Endothelial cell of umbilical vein (primary cell): ENCODE data around the gene MINDY4B. TPM values are rescaled to one million over a fixed set of nuclear protein-coding genes. Genes with fewer than 3 reads are reported as not detected.

Source experiments
- BruUV-seq: library from RNA; stranded (reverse); fragments of 400-500 nt; replicated peaks from 2 replicates; lab custom pipeline; 2021; lab: Mats Ljungman, UMichigan
- CTCF ChIA-PET: fragments of 300-600, 350-600 bp; sonication (Branson Sonifier 250); formaldehyde crosslinking; loops from one replicate; lab custom pipeline; 2021; ENCODE audit warnings: antibody characterized with exemption, inconsistent platforms; lab: Charles Lee
- POLR2A ChIA-PET: fragments of 300-600, 350-600 bp; sonication (Branson Sonifier 250); formaldehyde crosslinking; loops from one replicate; lab custom pipeline; 2021; ENCODE audit warnings: antibody characterized with exemption, inconsistent platforms; lab: Charles Lee
- DNase-seq: peaks from one replicate; pipeline ENCODE4 v3.0.0-alpha.2; 2011; ENCODE audit warnings: low read depth, low spot score
- FAIRE-seq: peaks from 2 replicates; lab custom pipeline; 2011; peaks lifted over from hg19 to GRCh38; lab: Jason Lieb, UNC
- H2AFZ ChIP-seq: 2 replicates; pipeline ENCODE4 v1.6.0; 2012; ENCODE audit warnings: low read depth, low read length, control low read depth, inconsistent platforms
- H3K27ac ChIP-seq: 2 replicates; pipeline ENCODE4 v1.5.1; 2011; ENCODE audit warnings: low read depth, mild to moderate bottlenecking, control low read depth, low read length, moderate library complexity; ENCODE audit not compliant: insufficient read depth
- H3K27me3 ChIP-seq, 2 experiments: 2 replicates each; pipeline versions ENCODE4 v1.6.0 to v1.6.1; 2011; ENCODE audit warnings: low read length in 2 of 2, mixed read lengths in 1 of 2; ENCODE audit not compliant: control insufficient read depth in 2 of 2, insufficient read depth in 2 of 2
- H3K36me3 ChIP-seq, 2 experiments: 2 replicates in 1 of 2; 3 replicates in 1 of 2; pipeline ENCODE4 v1.5.1; 2011; ENCODE audit warnings: low read length in 2 of 2, mild to moderate bottlenecking in 1 of 2, moderate library complexity in 1 of 2; ENCODE audit not compliant: control insufficient read depth in 2 of 2, insufficient read depth in 2 of 2; ENCODE audit errors: extremely low read depth in 1 of 2
- H3K4me1 ChIP-seq: 3 replicates; pipeline ENCODE4 v1.5.1; 2011; ENCODE audit warnings: mild to moderate bottlenecking, low read length; ENCODE audit not compliant: control insufficient read depth, insufficient read depth; ENCODE audit errors: extremely low read depth
- H3K4me2 ChIP-seq: 2 replicates; pipeline ENCODE4 v1.6.1; 2011; ENCODE audit warnings: low read length, control low read depth, mixed read lengths; ENCODE audit not compliant: insufficient read depth
- H3K4me3 ChIP-seq, 3 experiments: fragments of 200-600 bp in 1 of 3; sonication (generic), shearing (Covaris generic) in 1 of 3; replicated peaks in 1 of 3; 2 replicates each; pipeline ENCODE4 v1.5.1; 2011 to 2016; ENCODE audit warnings: control low read depth in 3 of 3, low read length in 3 of 3, mild to moderate bottlenecking in 2 of 3, inconsistent platforms in 1 of 3, low read depth in 1 of 3, moderate library complexity in 1 of 3; ENCODE audit not compliant: insufficient read depth in 1 of 3
- H3K79me2 ChIP-seq: 2 replicates; pipeline ENCODE4 v1.6.0; 2012; ENCODE audit warnings: low read length, inconsistent platforms; ENCODE audit not compliant: control insufficient read depth, insufficient read depth
- H3K9ac ChIP-seq: replicated peaks from 2 replicates; pipeline ENCODE3; 2011; ENCODE audit warnings: low read length, control low read depth; ENCODE audit not compliant: insufficient read depth; ENCODE audit errors: extremely low read depth
- H3K9me1 ChIP-seq: replicated peaks from 3 replicates; pipeline ENCODE4 v1.6.0; 2011; ENCODE audit warnings: mild to moderate bottlenecking, low read length; ENCODE audit not compliant: control insufficient read depth, insufficient read depth; ENCODE audit errors: extremely low read depth
- H3K9me3 ChIP-seq: replicated peaks from 2 replicates; pipeline ENCODE4 v1.5.1; 2012; ENCODE audit warnings: low read length, inconsistent platforms; ENCODE audit not compliant: control insufficient read depth, insufficient read depth
- H4K20me1 ChIP-seq: replicated peaks from 2 replicates; pipeline ENCODE3; 2011; ENCODE audit warnings: mild to moderate bottlenecking, low read length; ENCODE audit not compliant: control insufficient read depth, insufficient read depth; ENCODE audit errors: extremely low read depth
- EZH2 ChIP-seq: IDR thresholded peaks from 2 replicates; pipeline ENCODE4 v1.6.1; 2012; ENCODE audit warnings: borderline replicate concordance, low read depth, mild to moderate bottlenecking, moderate library complexity, low read length, inconsistent platforms; ENCODE audit not compliant: severe bottlenecking
- FOS ChIP-seq: IDR thresholded peaks from 2 replicates; pipeline ENCODE4 v1.6.1; 2011; ENCODE audit warnings: mild to moderate bottlenecking, low read length, moderate library complexity, borderline replicate concordance; ENCODE audit not compliant: insufficient read depth
- GATA2 ChIP-seq: IDR thresholded peaks from 2 replicates; pipeline ENCODE4 v1.7.0; 2011; ENCODE audit warnings: low read depth, mild to moderate bottlenecking, moderate library complexity, mixed read lengths, low read length; ENCODE audit not compliant: insufficient read length, insufficient read depth
- JUN ChIP-seq: IDR thresholded peaks from 2 replicates; pipeline ENCODE4 v1.6.1; 2011; ENCODE audit warnings: borderline replicate concordance, low read depth; ENCODE audit not compliant: insufficient read length, insufficient read depth
- MYC ChIP-seq: IDR thresholded peaks from one replicate; pipeline ENCODE4 v1.6.1; 2011; ENCODE audit warnings: mild to moderate bottlenecking, low read depth, low read length
- POLR2A ChIP-seq: IDR thresholded peaks from 2 replicates; pipeline ENCODE4 v1.6.1; 2012; ENCODE audit warnings: low read depth, mild to moderate bottlenecking, control low read depth, low read length
- POLR2AphosphoS5 ChIP-seq: IDR thresholded peaks from 2 replicates; pipeline ENCODE4 v1.6.1; 2012; ENCODE audit warnings: low read depth, mild to moderate bottlenecking, control low read depth, low read length, moderate library complexity; ENCODE audit not compliant: insufficient read depth
- dilution Hi-C: fragments of 300-500 bp; cut with MboI; formaldehyde crosslinking; loops from one replicate; pipeline ENCODE4 v1.15.0; 2019; ENCODE audit warnings: low sequenced_read_pairs; ENCODE audit not compliant: extremely low pct_ligation_motif_present
- intact Hi-C: fragments of 100-400 bp; cut with micrococcal nuclease; formaldehyde crosslinking; loops from one replicate; pipeline ENCODE4 v1.10.0; 2022
- polyA plus RNA-seq, 4 experiments: library from polyadenylated mRNA; depleted of rRNA in 3 of 4; stranded (reverse) in 3 of 4; unstranded in 1 of 4; fragments of >200 nt; gene quantifications; 2 replicates each; pipeline versions ENCODE4 v1.2.1 to v1.2.3, GENCODE V29; 2011 to 2012; ENCODE audit warnings: missing spikeins in 1 of 4
- total RNA-seq: library from RNA; stranded (reverse); gene quantifications from 2 replicates; pipeline ENCODE4 v1.2.3, GENCODE V29; 2021

The MINDY4B gene
- total and polyA plus RNA-seq, 2 donors (not counting 3 experiments of a cell fraction or from before 2014, with no cell fraction given), result not detected

DNA sequence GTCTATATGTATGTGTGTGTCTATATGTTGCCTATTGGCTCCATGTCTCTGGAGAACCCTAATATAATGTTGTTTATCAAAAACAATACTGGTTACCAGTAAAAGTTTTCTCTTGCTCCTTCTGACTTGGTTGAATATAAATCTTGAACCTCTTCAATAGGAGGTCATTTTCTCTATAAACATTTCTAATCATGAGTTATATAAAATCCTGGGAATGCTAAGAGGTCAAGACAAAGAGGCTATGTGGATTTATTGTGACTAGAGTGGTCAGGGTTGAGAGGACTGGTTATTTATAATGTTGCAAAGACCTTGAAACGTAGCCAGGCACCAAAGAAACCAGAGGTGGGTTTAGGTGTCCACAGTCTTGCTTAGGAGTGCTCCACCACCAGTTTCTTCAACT lies 1.2 kb upstream of the MINDY4B start:
- Histone ChIP-seq H3K9me1 (no peaks in the 10 kb centered on the region), H2AFZ (no peak overlapping the region), H3K9me3 (no peaks in the 10 kb centered on the region), H3K4me3 (no peak overlapping the region), H3K4me1 (no peaks in the 10 kb centered on the region), H3K27ac (no peak overlapping the region), H3K27me3 (peaks cover 3 to 26% of the 10 kb centered on the region in 2 experiments), H3K4me2 (no peak overlapping the region), H4K20me1 (no peaks in the 10 kb centered on the region), H3K36me3 (no peaks in the 10 kb centered on the region), H3K79me2 (no peaks in the 10 kb centered on the region), H3K9ac (no peak overlapping the region)
- ChIA-PET POLR2A (no interaction called here), CTCF (no interaction called here)
- intact Hi-C loops (no loop called here), dilution Hi-C loops (no loop called here)
- TF ChIP-seq MYC (no peak), POLR2AphosphoS5 (no peak), POLR2A (no peak), EZH2 (no peak), JUN (no peak), GATA2 (no peak)
- no peak for FAIRE-seq
- no TSS peak for BruUV-seq
- no peak for DNase-seq

DNA sequence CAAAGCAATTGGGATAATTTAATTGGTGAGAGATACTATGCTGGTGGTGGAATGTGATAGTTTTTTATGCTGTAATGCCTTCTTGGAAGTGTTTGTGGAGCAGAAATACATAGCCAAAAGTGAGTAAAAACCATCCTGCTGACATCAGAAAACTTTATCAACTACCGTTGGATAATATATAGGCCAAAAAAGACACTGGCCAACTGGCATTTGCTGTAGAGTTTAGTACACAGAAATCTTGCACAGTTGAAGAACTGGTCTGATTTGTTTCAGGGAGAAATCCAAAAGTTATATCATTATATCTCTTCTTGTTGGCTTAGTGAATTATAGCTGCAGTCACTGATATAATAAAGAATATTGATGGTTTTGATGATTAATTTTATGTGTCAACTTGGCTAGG lies 507 bp upstream of the MINDY4B start:
- TF ChIP-seq POLR2AphosphoS5 (no peak), MYC (no peak), FOS (no peak), EZH2 (no peak), JUN (no peak)
- Histone ChIP-seq H4K20me1 (no peaks in the 10 kb centered on the region), H3K9me1 (no peaks in the 10 kb centered on the region), H3K27ac (no peak overlapping the region), H3K27me3 (peaks cover 3 to 26% of the 10 kb centered on the region in 2 experiments), H3K4me1 (no peaks in the 10 kb centered on the region), H2AFZ (no peak overlapping the region), H3K79me2 (no peaks in the 10 kb centered on the region), H3K9me3 (no peaks in the 10 kb centered on the region), H3K4me3 (no peak overlapping the region), H3K36me3 (no peaks in the 10 kb centered on the region), H3K9ac (no peak overlapping the region), H3K4me2 (no peak overlapping the region)
- no peak for DNase-seq
- intact Hi-C loops (no loop called here), dilution Hi-C loops (no loop called here)
- BruUV-seq, result no TSS peak
- POLR2A ChIA-PET, result no interaction called here
- CTCF ChIA-PET, result no interaction called here
- FAIRE-seq, result no peak
